Measurements from ENCODE around the gene SLC36A1. TPM values are rescaled to one million over a fixed set of nuclear protein-coding genes. Genes with fewer than 3 reads are reported as not detected.

The SLC36A1 gene
- total RNA-seq, 1 donor from 2014 or later: 19.9 TPM

- intact Hi-C loops (cut with DNase I): no loop called here
- Histone ChIP-seq H3K36me3 (peaks cover 27 to 34% of the 10 kb centered on the region in 2 donors), H3K27ac (no peak overlapping the region), H3K4me1 (no peaks in the 10 kb centered on the region), H3K9me3 (no peaks in the 10 kb centered on the region), H3K27me3 (no peaks in the 10 kb centered on the region), H3K4me3 (no peak overlapping the region)
- no peak for TF ChIP-seq CTCF (IDR thresholded peaks at IDR 0.05)
- no peak for DNase-seq (ENCODE audit: low spot score in 2 of 2)
Observed at GRCh38 chr5:151490627-151491026, 43.2 kb downstream of the SLC36A1 start.

- intact Hi-C loops (cut with DNase I): no loop called here
- no peaks in the 10 kb centered on the region for H3K9me3 ChIP-seq
- no peak overlapping the region for H3K4me3 ChIP-seq
- no peak for DNase-seq (ENCODE audit: low spot score in 2 of 2)
- no peaks in the 10 kb centered on the region for H3K27me3 ChIP-seq
- peaks cover 23 to 34% of the 10 kb centered on the region in 2 donors for H3K36me3 ChIP-seq
- H3K27ac ChIP-seq: no peak overlapping the region
- H3K4me1 ChIP-seq: no peaks in the 10 kb centered on the region
- TF ChIP-seq CTCF (IDR thresholded peaks at IDR 0.05): no peak
Observed at GRCh38 chr5:151491062-151491461, 43.7 kb downstream of the SLC36A1 start.

GRCh38 chr5:151492729-151493128 lies 45.3 kb downstream of the SLC36A1 start:
- intact Hi-C loops (cut with DNase I): no loop called here
- no peak for TF ChIP-seq CTCF (IDR thresholded peaks at IDR 0.05)
- Histone ChIP-seq H3K36me3 (peaks cover 14 to 21% of the 10 kb centered on the region in 2 donors), H3K27ac (no peak overlapping the region), H3K27me3 (no peaks in the 10 kb centered on the region), H3K4me3 (no peak overlapping the region), H3K9me3 (no peaks in the 10 kb centered on the region), H3K4me1 (no peaks in the 10 kb centered on the region)
- DNase-seq (ENCODE audit: low spot score in 2 of 2): peak in 1 of 2 donors; percentile 25

GRCh38 chr5:151493665-151494064 lies 46.3 kb downstream of the SLC36A1 start:
- intact Hi-C loops (cut with DNase I): no loop called here
- H3K36me3 ChIP-seq: peaks cover 6 to 14% of the 10 kb centered on the region in 2 donors
- H3K4me3 ChIP-seq: no peak overlapping the region
- DNase-seq (ENCODE audit: low spot score in 2 of 2): no peak
- no peaks in the 10 kb centered on the region for H3K4me1 ChIP-seq
- no peak for TF ChIP-seq CTCF (IDR thresholded peaks at IDR 0.05)
- peak overlapping the region in 1 of 2 donors; percentile 10 for H3K27ac ChIP-seq
- no peaks in the 10 kb centered on the region for H3K9me3 ChIP-seq
- H3K27me3 ChIP-seq: no peaks in the 10 kb centered on the region

GRCh38 chr5:151495320-151495719 lies 47.9 kb downstream of the SLC36A1 start:
- no peak for TF ChIP-seq CTCF (IDR thresholded peaks at IDR 0.05)
- intact Hi-C loops (cut with DNase I): no loop called here
- Histone ChIP-seq H3K9me3 (no peaks in the 10 kb centered on the region), H3K36me3 (peaks cover 0 to 2% of the 10 kb centered on the region in 2 donors), H3K27me3 (no peaks in the 10 kb centered on the region), H3K4me1 (no peaks in the 10 kb centered on the region), H3K4me3 (no peak overlapping the region), H3K27ac (no peak overlapping the region)
- DNase-seq (ENCODE audit: low spot score in 2 of 2): no peak

GRCh38 chr5:151496041-151496484 lies 48.7 kb downstream of the SLC36A1 start:
- H3K36me3 ChIP-seq: no peaks in the 10 kb centered on the region
- no peaks in the 10 kb centered on the region for H3K4me1 ChIP-seq
- H3K9me3 ChIP-seq: no peaks in the 10 kb centered on the region
- no peak for TF ChIP-seq CTCF (IDR thresholded peaks at IDR 0.05)
- H3K27ac ChIP-seq: no peak overlapping the region
- no peak overlapping the region for H3K4me3 ChIP-seq
- no peaks in the 10 kb centered on the region for H3K27me3 ChIP-seq
- intact Hi-C loops (cut with DNase I): no loop called here
- no peak for DNase-seq (ENCODE audit: low spot score in 2 of 2)
